Esophagus (tissue), 2 donors: Measurements from ENCODE around the gene ZNF415. TPM values are rescaled to one million over a fixed set of nuclear protein-coding genes. Genes with fewer than 3 reads are reported as not detected.

ENCODE experiments used
- H3K27ac ChIP-seq, 2 donors: one replicate each; pipeline ENCODE4 v1.5.1; 2013; ENCODE audit warnings: low read depth in 2 of 2, mild to moderate bottlenecking in 2 of 2, inconsistent platforms in 1 of 2, low read length in 1 of 2, moderate library complexity in 1 of 2
- H3K27me3 ChIP-seq, 2 donors: one replicate each; pipeline ENCODE4 v1.6.1; 2013; ENCODE audit warnings: low read length in 2 of 2, control low read depth in 1 of 2, mild to moderate bottlenecking in 1 of 2; ENCODE audit not compliant: insufficient read depth in 2 of 2, control insufficient read depth in 1 of 2
- H3K36me3 ChIP-seq, 2 donors: one replicate each; pipeline ENCODE4 v1.6.1; 2013; ENCODE audit warnings: low read length in 1 of 2; ENCODE audit not compliant: control insufficient read depth in 2 of 2, insufficient read depth in 2 of 2
- H3K4me1 ChIP-seq, 2 donors: one replicate each; pipeline ENCODE4 v1.6.1; 2013; ENCODE audit warnings: low read length in 1 of 2; ENCODE audit not compliant: control insufficient read depth in 2 of 2, insufficient read depth in 2 of 2
- H3K4me3 ChIP-seq, 2 donors: one replicate each; pipeline ENCODE4 v1.5.1; 2013; ENCODE audit warnings: low read length in 2 of 2, mild to moderate bottlenecking in 2 of 2, low read depth in 1 of 2, moderate library complexity in 1 of 2
- H3K9me3 ChIP-seq, 2 donors: one replicate each; pipeline ENCODE4 v1.6.1; 2013; ENCODE audit warnings: mild to moderate bottlenecking in 2 of 2, low read depth in 1 of 2, low read length in 1 of 2, moderate library complexity in 1 of 2; ENCODE audit not compliant: control insufficient read depth in 2 of 2, insufficient read depth in 1 of 2
- WGBS, 2 donors: extraction: QIAGEN DNeasy Blood & Tissue Kit; methylation state at CpG; one replicate each; pipeline ENCODE4 v1.1.7; 2013; 5-methylcytosine and 5-hydroxymethylcytosine counted together
- polyA plus RNA-seq, 2 donors: library from polyadenylated mRNA; stranded (reverse); fragments of 200-250 nt; gene quantifications; one replicate each; pipeline ENCODE4 v1.2.3, GENCODE V29; 2013
- donor health status: healthy with polysubstance abuse.
- donor health status: Bipolar disorder and iron deficiency.

The ZNF415 gene
- polyA plus RNA-seq, 2 donors: 1.4 to 2.3 TPM

- Histone ChIP-seq H3K27me3 (no peaks in the 10 kb centered on the region), H3K9me3 (peaks cover 3 to 9% of the 10 kb centered on the region in 2 donors), H3K4me1 (peaks cover 0 to 2% of the 10 kb centered on the region in 2 donors), H3K27ac (no peak overlapping the region), H3K36me3 (peaks cover 16 to 19% of the 10 kb centered on the region in 2 donors), H3K4me3 (no peak overlapping the region)
- 78 to 80% methylated on average over 19 to 29 of the region's 29 CpGs for WGBS, 2 donors
These were observed 37.7 kb downstream of the ZNF415 start for GRCh38 chr19:53094754-53095575.

DNA sequence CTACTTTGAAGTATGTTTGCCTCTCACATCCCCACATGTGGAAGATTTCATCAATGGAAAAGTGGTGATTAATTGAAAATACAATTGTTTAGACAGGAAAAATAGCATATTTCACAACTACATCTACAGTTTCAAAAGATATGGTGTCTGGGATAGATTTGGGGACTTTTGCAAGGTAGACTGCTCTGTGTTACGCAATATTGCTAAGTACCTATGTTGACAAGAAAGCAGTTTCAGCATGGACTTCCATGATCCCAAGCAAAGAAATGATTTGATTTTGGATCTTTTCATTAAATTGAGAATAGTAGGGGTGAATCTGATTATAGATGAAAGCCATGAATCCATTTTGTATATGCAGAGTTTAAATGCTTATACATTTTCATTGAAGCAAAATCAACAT lies 40.0 kb downstream of the ZNF415 start:
- peaks cover 12 to 15% of the 10 kb centered on the region in 2 donors for H3K36me3 ChIP-seq
- no peak overlapping the region for H3K27ac ChIP-seq
- no peaks in the 10 kb centered on the region for H3K4me1 ChIP-seq
- H3K4me3 ChIP-seq: no peak overlapping the region
- no peaks in the 10 kb centered on the region for H3K27me3 ChIP-seq
- H3K9me3 ChIP-seq: peaks cover 0 to 6% of the 10 kb centered on the region in 2 donors
- 0 to 85% methylated on average over 1 of the region's 1 CpG for WGBS, 2 donors

- Histone ChIP-seq H3K36me3 (peaks cover 12 to 17% of the 10 kb centered on the region in 2 donors), H3K4me1 (no peaks in the 10 kb centered on the region)
- 87 to 89% methylated on average over 19 of the region's 19 CpGs for WGBS, 2 donors
These were observed 41.1 kb downstream of the ZNF415 start for GRCh38 chr19:53091413-53092254.

DNA sequence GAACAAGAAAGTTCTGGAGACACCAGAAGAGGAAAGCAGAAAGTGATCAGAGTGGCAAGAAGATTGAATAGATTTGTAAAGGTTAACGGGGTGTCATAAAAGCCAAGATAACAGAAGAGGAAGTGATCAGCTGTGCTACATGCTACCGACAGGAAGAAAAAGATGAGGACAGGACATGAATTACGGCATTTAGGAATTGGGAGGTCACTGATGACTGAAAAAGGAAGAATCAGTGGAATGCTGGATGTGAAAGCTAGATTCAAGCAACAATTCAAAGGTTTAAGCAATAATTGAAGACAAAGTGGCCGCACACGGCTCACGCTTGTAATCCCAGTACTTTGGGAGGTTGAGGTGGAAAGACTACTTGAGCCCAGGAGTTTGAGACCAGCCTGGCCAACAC lies 44.6 kb downstream of the ZNF415 start:
- Histone ChIP-seq H3K36me3 (peaks cover 15 to 35% of the 10 kb centered on the region in 2 donors), H3K4me1 (no peaks in the 10 kb centered on the region), H3K27ac (no peak overlapping the region), H3K9me3 (peaks cover 2 to 3% of the 10 kb centered on the region in 2 donors), H3K27me3 (no peaks in the 10 kb centered on the region), H3K4me3 (no peak overlapping the region)
- 85 to 91% methylated on average over 6 of the region's 6 CpGs for WGBS, 2 donors

More at GRCh38 chr19:53091413-53092254, 41.1 kb downstream of the ZNF415 start:
- H3K27ac ChIP-seq: no peak overlapping the region
- peaks cover 0 to 6% of the 10 kb centered on the region in 2 donors for H3K9me3 ChIP-seq
- no peaks in the 10 kb centered on the region for H3K27me3 ChIP-seq
- no peak overlapping the region for H3K4me3 ChIP-seq

DNA sequence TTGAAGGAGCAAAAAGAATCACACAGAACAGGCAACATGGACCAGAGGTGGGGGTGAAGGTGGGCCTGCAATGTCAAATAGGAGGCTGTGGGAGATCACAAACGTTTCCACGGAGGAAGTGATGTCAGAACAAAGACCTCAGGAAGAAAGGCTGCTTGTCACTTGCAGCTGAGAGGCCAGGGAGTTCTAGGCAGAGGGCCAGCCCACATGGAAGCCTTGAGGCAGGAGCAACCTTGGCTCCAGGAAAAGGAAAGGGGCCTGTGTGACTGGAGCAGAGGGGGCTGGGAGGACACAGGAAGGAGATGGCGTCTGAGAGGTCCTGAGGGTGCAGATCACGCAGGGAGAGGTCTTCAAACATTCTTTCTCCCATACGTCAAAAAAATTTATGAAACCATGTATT lies 45.8 kb downstream of the ZNF415 start:
- 61 to 65% methylated on average over 5 of the region's 5 CpGs for WGBS, 2 donors
- Histone ChIP-seq H3K27ac (no peak overlapping the region), H3K36me3 (peaks cover 15 to 35% of the 10 kb centered on the region in 2 donors), H3K4me3 (no peak overlapping the region), H3K27me3 (no peaks in the 10 kb centered on the region), H3K9me3 (peaks cover 3 to 8% of the 10 kb centered on the region in 2 donors), H3K4me1 (no peaks in the 10 kb centered on the region)

GRCh38 chr19:53085496-53085895 lies 47.2 kb downstream of the ZNF415 start:
- H3K36me3 ChIP-seq: peaks cover 6 to 30% of the 10 kb centered on the region in 2 donors
- H3K4me3 ChIP-seq: no peak overlapping the region
- peaks cover 1 to 8% of the 10 kb centered on the region in 2 donors for H3K9me3 ChIP-seq
- 95% methylated on average over 7 of the region's 7 CpGs for WGBS, 2 donors
- no peak overlapping the region for H3K27ac ChIP-seq
- H3K27me3 ChIP-seq: no peaks in the 10 kb centered on the region
- H3K4me1 ChIP-seq: no peaks in the 10 kb centered on the region

DNA sequence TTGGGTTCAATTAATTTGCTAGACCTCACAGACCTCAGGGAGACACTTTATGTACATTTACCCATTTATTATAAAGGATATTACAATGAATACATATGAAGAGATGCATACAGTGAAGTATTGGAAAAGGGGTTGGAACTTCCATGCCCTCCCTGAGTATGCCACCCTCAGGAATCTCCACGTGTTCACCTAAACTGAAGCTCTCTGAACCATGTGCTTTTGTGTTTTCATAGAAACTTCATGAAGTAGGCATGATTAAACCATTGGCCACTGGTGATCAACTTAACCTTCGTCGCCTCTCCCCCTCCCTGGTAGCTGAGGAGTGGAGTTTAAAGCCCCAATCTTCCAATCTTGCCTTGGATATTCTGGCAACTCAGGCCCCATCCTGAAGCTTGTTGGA lies 49.8 kb downstream of the ZNF415 start:
- no peaks in the 10 kb centered on the region for H3K4me1 ChIP-seq
- 97 to 99% methylated on average over 3 of the region's 3 CpGs for WGBS, 2 donors
- H3K27ac ChIP-seq: no peak overlapping the region
- no peaks in the 10 kb centered on the region for H3K27me3 ChIP-seq
- H3K9me3 ChIP-seq: peaks cover 5 to 8% of the 10 kb centered on the region in 2 donors
- no peak overlapping the region for H3K4me3 ChIP-seq
- H3K36me3 ChIP-seq: peaks cover 3 to 24% of the 10 kb centered on the region in 2 donors

GRCh38 chr19:53079313-53079924 lies 53.3 kb downstream of the ZNF415 start:
- H3K27ac ChIP-seq: no peak overlapping the region
- peaks cover 8 to 12% of the 10 kb centered on the region in 2 donors for H3K9me3 ChIP-seq
- H3K36me3 ChIP-seq: peaks cover 2 to 14% of the 10 kb centered on the region in 2 donors
- no peaks in the 10 kb centered on the region for H3K4me1 ChIP-seq
- H3K27me3 ChIP-seq: no peaks in the 10 kb centered on the region
- 76 to 86% methylated on average over 8 of the region's 8 CpGs for WGBS, 2 donors
- H3K4me3 ChIP-seq: no peak overlapping the region

- Histone ChIP-seq H3K9me3 (peaks cover 8 to 15% of the 10 kb centered on the region in 2 donors), H3K27ac (no peak overlapping the region), H3K4me3 (no peak overlapping the region), H3K36me3 (peaks cover 7 to 16% of the 10 kb centered on the region in 2 donors), H3K4me1 (no peaks in the 10 kb centered on the region), H3K27me3 (no peaks in the 10 kb centered on the region)
- WGBS, 2 donors: 84 to 94% methylated on average over 1 of the region's 1 CpG
These were observed 54.0 kb downstream of the ZNF415 start for GRCh38 chr19:53078668-53079067.
